RPMI7951 (cell line): ENCODE data around the gene EN2. TPM values are rescaled to one million over a fixed set of nuclear protein-coding genes. Genes with fewer than 3 reads are reported as not detected.

Experiments used
- DNase-seq: peaks from one replicate; pipeline ENCODE4 v3.0.0-alpha.2; 2012; ENCODE audit warnings: low read depth
- total RNA-seq: library from RNA; depleted of rRNA; stranded (reverse); fragments of >200 nt; shearing (Covaris generic); gene quantifications from 2 replicates; pipeline ENCODE4 v1.2.3, GENCODE V29; 2014

EN2 gene
- total RNA-seq, 1 experiment from 2014 or later: not detected

- DNase-seq: peak; percentile 43
These were observed 29.0 kb downstream of the EN2 start for GRCh38 chr7:155486783-155487508.

DNA sequence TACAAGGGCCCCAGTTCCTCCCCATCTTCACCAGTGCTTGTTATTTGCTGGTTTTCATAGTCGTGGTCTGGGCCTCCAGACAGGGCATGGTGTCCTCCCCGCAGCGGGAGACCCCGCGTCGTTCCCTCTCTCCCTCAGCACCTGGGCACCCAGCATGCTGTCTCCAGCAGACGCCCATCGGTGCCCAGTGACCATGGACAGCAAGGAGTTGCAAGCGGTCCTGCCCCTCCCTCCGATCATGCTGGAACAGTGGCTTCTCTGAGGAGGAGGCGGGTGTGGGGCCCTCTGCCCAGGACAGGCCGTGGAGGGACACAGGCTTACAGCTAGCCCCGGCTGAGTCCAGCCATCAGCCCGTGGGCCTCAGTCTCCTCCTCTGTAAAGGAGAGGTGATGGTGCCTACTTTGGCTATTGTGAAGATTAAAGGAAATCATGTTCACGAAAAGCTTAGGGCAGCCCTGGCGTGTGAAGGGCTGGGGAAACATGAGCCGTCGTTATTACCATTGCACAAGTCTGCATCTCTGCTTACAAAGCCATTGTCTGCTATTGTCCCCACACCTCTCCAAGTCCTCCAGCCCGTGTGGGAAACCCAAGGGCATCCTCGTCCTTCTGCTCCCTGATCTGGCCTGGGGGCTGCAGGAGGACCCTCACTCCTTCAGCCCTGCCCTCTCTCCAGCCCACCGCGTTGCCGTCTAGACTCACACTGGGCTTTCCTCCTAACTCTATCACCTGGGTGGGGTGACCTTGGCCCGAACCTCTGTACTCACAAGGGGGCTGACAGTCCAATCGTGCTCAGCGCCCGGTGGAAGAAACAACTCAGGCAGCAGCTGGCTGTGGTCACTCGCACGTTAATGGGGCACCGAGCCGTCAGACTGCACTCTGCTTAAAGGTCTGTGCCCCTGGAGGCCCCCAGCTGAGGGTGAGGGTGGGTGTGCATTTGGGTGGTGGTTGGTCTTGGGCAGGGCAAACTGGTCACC, 29.9 kb downstream of the EN2 start:
- no peak for DNase-seq

- DNase-seq: no peak
These were observed 30.7 kb downstream of the EN2 start for GRCh38 chr7:155488483-155489127.

DNA sequence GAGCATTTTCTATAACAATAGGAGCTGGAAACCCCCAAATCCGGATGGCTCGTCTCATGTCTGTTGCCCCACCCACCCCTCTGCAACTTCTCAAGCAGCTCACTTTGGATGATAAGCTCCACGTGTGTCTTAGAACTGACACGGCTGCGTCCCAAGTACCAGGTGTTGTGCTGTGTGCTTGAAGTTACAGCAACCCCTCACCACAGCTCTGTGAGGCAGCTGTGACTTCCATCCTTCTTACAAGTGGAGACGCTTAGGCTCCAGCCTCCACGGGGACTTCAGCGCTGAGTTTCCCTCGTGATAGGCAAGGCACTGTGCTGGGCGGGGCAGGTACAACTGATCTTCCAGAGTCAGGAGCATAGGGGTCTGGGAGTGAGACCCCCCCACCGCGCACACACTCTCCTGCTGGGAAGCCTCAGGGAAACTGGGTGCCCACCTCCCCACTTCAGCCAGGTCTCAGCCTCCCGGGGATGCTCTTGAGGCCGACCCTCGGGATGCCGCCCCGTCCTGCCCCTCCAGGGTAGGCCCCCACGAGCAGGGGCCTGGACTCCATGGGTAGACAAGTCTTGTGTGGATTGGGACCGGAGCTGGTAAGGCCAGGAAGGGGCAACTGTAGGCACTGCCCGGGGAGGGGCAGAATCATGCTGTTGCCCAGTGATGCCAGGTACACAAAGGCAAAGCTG, 31.4 kb downstream of the EN2 start:
- DNase-seq: no peak

GRCh38 chr7:155489862-155490696, 32.1 kb downstream of the EN2 start:
- peak; percentile 31 for DNase-seq

GRCh38 chr7:155490697-155491628, 33.0 kb downstream of the EN2 start:
- peak; percentile 45 for DNase-seq

DNA sequence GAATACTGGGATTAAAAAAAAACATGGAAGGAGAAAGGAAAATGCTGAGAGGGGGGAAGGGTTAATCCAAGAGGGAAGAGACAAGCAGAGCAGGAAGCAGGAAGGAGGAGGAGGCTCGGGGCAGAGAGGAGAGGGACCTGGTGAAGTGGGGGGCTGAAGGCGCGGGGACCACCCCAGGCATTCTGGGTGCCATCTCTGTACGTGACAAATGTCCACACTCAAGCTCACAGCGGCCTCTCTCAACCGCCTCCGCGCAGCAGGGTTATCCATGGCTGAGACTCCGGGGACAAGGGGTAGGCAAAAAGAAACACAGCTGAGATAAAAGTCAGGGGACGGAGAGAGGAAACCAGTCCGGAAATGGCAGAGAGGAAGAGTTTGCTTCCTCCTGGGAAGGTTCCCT, 33.9 kb downstream of the EN2 start:
- DNase-seq: no peak

DNA sequence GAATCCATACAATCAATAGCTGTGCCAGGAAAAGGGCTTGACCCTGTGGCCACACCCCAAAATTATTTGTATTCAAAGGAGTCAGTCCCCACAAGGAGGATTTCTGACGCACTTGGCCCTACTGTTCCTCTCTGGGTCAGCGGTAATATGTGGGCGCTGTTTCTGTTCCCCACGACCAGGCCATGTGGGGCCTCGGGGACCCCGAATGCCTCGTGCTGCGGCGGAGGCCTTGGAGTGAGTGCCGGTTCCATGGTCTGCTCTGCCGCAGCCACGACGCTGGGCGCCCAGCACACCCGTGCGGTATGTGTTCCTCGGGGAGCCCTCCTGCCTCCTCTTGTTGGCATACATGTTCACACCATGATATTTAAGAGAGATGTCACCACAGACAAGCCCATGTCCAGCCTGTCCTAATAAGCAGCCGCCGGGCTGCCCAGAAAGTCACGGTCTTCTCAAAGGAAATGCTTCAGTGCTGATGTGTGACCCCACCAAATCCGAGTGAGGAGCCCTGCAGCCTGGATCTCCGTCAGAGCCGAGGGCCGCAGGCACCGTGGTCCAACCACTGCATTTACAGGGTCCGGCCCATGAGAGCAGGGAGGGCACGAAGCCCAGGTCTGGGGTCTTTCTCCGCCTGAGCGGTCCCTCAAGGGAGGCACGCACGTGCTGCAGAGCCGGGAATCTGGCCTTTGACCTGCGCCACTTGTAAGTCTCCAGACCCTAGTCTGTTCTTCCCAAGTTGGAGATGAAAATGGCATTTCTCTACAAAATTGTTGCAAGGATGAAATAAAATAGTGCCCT, 36.0 kb downstream of the EN2 start:
- DNase-seq: no peak

DNA sequence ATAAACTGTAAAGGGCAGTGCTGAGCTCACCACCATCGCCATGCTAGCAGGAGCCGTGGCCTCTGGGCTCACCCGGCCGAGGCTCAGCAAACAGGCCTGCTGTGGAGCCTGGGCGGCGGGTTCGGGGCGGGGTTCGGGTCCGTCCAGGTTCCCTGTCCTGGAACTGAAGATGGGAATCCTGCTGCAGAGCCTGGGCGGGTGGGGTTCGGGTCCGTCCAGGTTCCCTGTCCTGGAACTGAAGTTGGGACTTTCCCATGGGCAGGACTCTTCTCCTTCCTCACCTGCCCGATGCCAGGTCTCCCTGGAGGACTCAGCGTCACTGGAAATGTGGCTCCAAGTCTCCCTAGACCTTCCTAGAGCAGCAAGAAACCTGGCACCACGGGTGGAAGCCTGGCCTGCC, 36.6 kb downstream of the EN2 start:
- DNase-seq: no peak

DNA sequence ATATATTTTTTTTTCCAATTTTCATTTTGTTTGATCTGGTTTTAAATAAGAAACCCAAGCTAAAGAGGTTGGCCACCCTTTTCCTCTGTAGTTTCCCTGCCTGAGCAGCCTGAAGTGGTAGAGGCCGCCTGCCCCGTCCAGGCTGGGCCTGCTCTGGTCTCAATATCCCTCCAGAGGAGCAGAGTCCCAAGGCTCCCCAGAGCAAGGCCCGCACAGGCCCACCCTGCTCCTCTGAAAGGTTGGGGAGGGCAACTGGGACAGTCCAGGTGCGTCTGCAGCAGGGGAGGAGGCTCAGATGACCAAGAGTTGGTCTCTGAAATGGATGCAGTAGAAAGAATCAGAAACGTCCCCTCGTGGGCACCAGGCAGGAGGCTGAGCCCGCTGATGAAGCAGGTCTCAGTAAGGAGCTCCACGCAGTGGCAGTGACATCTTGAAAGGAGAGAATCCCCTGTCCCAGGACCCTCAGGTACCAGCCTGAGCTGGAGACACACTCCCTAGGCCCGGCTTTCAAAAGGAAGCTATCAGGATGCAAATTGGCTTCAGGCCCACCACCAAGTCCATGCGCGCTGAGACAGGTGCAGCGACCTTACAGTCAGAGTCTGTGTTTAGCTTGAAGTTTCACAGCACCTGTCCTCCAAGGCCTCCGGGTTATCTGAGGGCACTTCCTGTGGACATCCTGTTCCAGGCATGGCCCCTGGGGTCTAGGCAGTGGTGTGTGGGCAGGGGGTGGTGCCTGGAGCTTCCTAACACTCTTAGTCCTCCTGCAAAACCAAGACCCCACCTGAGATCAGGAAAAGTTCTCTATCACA, 37.7 kb downstream of the EN2 start:
- DNase-seq: no peak

DNA sequence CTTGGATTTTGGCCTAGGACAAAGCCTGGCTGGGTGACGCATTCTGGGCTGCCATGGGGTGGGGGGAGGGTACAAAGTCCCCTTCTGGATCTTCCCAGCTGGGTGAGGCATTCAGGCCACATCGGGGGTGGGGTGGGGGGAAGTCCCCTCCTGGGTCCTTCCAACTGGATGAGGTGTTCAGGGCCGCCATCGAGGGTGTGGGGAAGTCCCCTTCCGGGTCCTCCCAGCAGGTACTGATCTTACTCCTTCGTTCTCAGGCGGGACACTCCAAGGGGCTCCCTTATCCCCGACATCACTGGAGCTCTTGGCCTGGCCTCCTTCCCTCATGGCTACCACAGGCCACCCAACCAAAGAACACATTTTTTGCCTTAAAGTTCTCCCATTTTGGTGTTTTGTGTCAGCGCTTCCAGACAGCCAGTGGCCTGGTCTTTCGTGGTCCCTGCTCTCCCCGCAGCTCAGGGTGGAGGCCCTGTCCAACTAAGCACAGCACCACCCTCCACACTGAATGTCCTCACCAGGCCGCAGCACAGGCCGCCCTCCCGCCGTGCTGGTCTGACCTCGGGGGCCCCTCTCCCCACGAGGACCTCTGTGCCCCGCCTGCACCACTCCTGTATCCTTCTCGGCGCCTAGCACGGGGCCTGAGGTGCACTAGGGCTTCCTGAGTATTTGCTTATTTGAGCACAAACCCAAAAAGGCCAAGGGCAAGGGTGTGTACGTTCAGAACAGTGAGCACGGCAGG, 38.5 kb downstream of the EN2 start:
- DNase-seq: no peak

- DNase-seq: no peak
These were observed 39.4 kb downstream of the EN2 start for GRCh38 chr7:155497149-155497901.

DNA sequence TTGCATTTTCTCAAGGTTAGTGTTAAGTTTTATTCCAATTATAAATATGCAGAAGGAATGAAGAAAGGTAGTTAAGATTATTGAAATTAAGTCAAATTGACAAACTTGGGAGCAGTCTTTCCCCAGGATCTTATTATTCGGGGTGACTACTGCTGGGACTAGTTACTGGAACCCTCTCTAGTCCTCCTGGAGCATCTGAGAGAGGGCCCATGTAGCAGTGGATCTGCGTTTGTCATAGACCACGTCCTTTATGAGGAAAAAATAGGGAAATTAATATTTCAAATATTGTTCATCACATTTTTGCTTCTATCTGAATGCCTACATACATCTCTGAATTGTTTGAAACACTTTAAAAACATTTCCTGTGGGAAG, 47.5 kb downstream of the EN2 start:
- no peak for DNase-seq

DNA sequence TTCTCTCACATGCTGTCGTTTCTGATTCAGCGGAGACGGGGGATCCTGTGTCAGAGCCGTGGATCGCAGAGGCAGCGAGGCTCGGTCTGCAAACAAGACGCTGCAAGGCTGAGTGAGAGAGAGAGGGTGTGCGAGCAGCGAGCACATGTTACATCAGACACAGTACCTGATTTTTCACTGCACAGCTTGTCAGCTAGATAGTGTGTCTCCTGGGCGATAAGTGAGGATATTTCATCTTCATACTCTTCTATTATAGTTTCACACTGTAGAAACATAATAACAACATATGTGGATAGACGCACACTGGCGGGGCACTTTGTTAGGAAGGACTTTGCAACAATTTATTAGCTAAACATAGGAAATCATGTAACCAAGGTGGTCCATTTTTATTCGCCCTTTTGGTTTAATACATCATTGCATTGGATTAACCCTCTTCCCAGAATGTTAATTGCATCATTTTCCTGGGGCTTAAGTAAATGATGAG, 49.0 kb downstream of the EN2 start:
- no peak for DNase-seq

DNA sequence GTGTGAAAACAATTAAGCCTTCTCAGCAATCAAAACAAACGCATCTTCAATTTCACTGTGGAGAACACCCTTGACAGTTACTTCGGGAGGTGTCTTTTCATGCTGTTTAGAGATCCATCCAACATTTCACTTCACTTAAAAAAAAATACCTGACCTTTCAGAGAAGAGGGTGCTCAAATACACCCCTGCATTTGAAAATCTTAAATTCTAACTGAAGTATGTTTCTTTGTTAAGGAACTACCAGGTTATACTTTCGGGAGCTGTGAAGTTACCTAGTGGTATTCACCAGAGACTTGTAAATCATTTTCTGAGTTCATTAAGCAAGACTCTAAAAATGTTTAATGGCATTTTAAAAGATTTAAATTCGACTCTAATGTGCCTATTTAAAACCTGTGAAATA, 49.6 kb downstream of the EN2 start:
- no peak for DNase-seq
